ENCODE results near the gene TNFAIP2. TPM values are rescaled to one million over a fixed set of nuclear protein-coding genes. Genes with fewer than 3 reads are reported as not detected.

Gene TNFAIP2
- total and polyA plus RNA-seq, 2 of the 4 experiments (the other 2 are of a cell fraction): 6.3 to 9.6 TPM

DNA sequence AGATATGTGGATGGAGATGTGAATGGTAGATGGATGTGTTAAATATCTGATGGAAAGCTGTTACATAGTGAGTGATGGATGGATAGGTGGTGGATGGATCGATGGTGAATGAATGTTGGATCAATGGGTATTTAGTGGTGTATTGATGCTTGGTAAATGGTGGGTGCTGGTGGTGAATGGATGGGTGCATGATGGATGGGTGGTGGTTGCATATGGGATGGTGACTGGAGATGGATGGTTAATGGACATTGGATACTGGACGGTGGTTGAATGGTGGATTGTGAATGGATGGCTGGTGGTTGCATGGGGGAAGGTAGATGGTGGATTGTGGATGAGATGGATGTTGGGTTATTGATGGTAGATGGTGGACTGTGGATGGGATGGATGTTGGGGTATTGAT, 41.3 kb upstream of the TNFAIP2 start:
- 96 to 100% methylated on average over 1 to 2 of the region's 2 CpGs for WGBS, 2 experiments (ENCODE audit: extremely low coverage in 2 of 2, insufficient read length in 1 of 2)

More for the DNA sequence above, 41.3 kb upstream of the TNFAIP2 start:
- Histone ChIP-seq H2AK9ac (replicated peaks; ENCODE audit: low read depth, low read length, poor library complexity) (no peak overlapping the region), H3K27ac (ENCODE audit: insufficient read depth, low read length) (no peak overlapping the region), H3K4me1 (ENCODE audit: control insufficient read depth, insufficient read depth, low read length) (peaks cover 3% of the 10 kb centered on the region; the same call in 1 of the 2 replicates), H3K56ac (ENCODE audit: extremely low read depth, insufficient read depth, low read length) (no peak overlapping the region), H3K4me2 (ENCODE audit: low read depth, low read length) (no peak overlapping the region), H4K20me1 (ENCODE audit: insufficient read depth, low read length) (no peaks in the 10 kb centered on the region), H3K14ac (replicated peaks; ENCODE audit: low read depth, low read length) (no peak overlapping the region), H3K9me1 (ENCODE audit: insufficient read depth, low read length) (no peaks in the 10 kb centered on the region), H2BK5ac (ENCODE audit: low read depth, low read length, poor library complexity, severe bottlenecking) (no peak overlapping the region), H2BK20ac (ENCODE audit: low read depth, low read length) (no peak overlapping the region), H4K91ac (ENCODE audit: insufficient read depth, low read depth, low read length) (no peak overlapping the region), H2AK5ac (ENCODE audit: low read depth, low read length) (no peak overlapping the region), H3K79me1 (ENCODE audit: low read depth in 1 of 2, low read length in 2 of 2) (no peaks in the 10 kb centered on the region), H2BK15ac (ENCODE audit: low read depth, low read length) (no peak overlapping the region), H4K8ac (ENCODE audit: low read depth in 2 of 2, low read length in 2 of 2) (no peak overlapping the region), H3K9me3 (ENCODE audit: control insufficient read depth, insufficient read depth, low read length) (peaks cover 2% of the 10 kb centered on the region; the same call in 1 of the 2 replicates), H3K23ac (ENCODE audit: low read depth, low read length) (no peak overlapping the region), H3K4ac (ENCODE audit: low read depth, low read length) (no peak overlapping the region), H3K36me3 (ENCODE audit: control insufficient read depth, insufficient read depth, low read length) (no peaks in the 10 kb centered on the region), H3K27me3 (ENCODE audit: control insufficient read depth, insufficient read depth, low read length) (peaks cover 42% of the 10 kb centered on the region), H4K5ac (ENCODE audit: low read depth, low read length) (no peak overlapping the region), H3K9ac (ENCODE audit: low read depth, low read length) (no peak overlapping the region), H3K18ac (ENCODE audit: low read depth, low read length) (no peak overlapping the region), H2AFZ (replicated peaks; ENCODE audit: low read length, poor library complexity) (no peak overlapping the region), H2BK120ac (ENCODE audit: low read depth, low read length) (no peak overlapping the region), H3K4me3 (ENCODE audit: insufficient read depth, low read depth, low read length) (no peak overlapping the region)
- intact Hi-C loops (cut with micrococcal nuclease): no loop called here
- in situ Hi-C loops (cut with MboI; ENCODE audit: low sequenced_read_pairs): no loop called here
- ChIA-PET CTCF (no interaction called here), POLR2A (ENCODE audit: unreplicated experiment) (interaction anchor here (0.5 kb wide), 1 partner anchor 214 kb away, joined by 4 read pairs; no protein-coding TSS in a partner anchor)
- no TSS peak for BruUV-seq (replicated peaks)
- TF ChIP-seq MAFK (IDR thresholded peaks at IDR 0.05; ENCODE audit: low read depth, low read length): no peak
- no peak for TF ChIP-seq RCOR1 (IDR thresholded peaks at IDR 0.05; ENCODE audit: insufficient replicate concordance, low read length)
- TF ChIP-seq RAD21 (IDR thresholded peaks at IDR 0.05; ENCODE audit: low read length): no peak
- TF ChIP-seq, protein P1, sequence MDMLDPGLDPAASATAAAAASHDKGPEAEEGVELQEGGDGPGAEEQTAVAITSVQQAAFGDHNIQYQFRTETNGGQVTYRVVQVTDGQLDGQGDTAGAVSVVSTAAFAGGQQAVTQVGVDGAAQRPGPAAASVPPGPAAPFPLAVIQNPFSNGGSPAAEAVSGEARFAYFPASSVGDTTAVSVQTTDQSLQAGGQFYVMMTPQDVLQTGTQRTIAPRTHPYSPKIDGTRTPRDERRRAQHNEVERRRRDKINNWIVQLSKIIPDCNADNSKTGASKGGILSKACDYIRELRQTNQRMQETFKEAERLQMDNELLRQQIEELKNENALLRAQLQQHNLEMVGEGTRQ (IDR thresholded peaks at IDR 0.05; ENCODE audit: low read depth, low read length): no peak
- no peak for TF ChIP-seq BHLHE40 (IDR thresholded peaks at IDR 0.05; ENCODE audit: low read depth, low read length)
- TF ChIP-seq, protein P2, sequence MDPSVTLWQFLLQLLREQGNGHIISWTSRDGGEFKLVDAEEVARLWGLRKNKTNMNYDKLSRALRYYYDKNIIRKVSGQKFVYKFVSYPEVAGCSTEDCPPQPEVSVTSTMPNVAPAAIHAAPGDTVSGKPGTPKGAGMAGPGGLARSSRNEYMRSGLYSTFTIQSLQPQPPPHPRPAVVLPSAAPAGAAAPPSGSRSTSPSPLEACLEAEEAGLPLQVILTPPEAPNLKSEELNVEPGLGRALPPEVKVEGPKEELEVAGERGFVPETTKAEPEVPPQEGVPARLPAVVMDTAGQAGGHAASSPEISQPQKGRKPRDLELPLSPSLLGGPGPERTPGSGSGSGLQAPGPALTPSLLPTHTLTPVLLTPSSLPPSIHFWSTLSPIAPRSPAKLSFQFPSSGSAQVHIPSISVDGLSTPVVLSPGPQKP (IDR thresholded peaks at IDR 0.05; ENCODE audit: borderline replicate concordance, low read depth, low read length): no peak
- no peak for TF ChIP-seq RFX5 (IDR thresholded peaks at IDR 0.05; ENCODE audit: low read depth, low read length)
- no peak for TF ChIP-seq CEBPB (IDR thresholded peaks at IDR 0.05; ENCODE audit: low read depth, low read length)
- TF ChIP-seq NFE2L2 (IDR thresholded peaks at IDR 0.05; ENCODE audit: low read depth, low read length): no peak
- no peak for TF ChIP-seq FOS (IDR thresholded peaks at IDR 0.05; ENCODE audit: low read depth, low read length)
- no peak for TF ChIP-seq SMC3 (IDR thresholded peaks at IDR 0.05; ENCODE audit: low read depth, low read length)
- TF ChIP-seq, protein P3, sequence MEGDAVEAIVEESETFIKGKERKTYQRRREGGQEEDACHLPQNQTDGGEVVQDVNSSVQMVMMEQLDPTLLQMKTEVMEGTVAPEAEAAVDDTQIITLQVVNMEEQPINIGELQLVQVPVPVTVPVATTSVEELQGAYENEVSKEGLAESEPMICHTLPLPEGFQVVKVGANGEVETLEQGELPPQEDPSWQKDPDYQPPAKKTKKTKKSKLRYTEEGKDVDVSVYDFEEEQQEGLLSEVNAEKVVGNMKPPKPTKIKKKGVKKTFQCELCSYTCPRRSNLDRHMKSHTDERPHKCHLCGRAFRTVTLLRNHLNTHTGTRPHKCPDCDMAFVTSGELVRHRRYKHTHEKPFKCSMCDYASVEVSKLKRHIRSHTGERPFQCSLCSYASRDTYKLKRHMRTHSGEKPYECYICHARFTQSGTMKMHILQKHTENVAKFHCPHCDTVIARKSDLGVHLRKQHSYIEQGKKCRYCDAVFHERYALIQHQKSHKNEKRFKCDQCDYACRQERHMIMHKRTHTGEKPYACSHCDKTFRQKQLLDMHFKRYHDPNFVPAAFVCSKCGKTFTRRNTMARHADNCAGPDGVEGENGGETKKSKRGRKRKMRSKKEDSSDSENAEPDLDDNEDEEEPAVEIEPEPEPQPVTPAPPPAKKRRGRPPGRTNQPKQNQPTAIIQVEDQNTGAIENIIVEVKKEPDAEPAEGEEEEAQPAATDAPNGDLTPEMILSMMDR (conservative IDR thresholded peaks at IDR 0.05; ENCODE audit: low read depth, low read length): no peak
- no peak for TF ChIP-seq MAZ (IDR thresholded peaks at IDR 0.05; ENCODE audit: borderline replicate concordance, low read depth, low read length)
- no peak for TF ChIP-seq MXI1 (IDR thresholded peaks at IDR 0.05; ENCODE audit: borderline replicate concordance, low read depth, low read length)
- no peak for TF ChIP-seq CHD1 (IDR thresholded peaks at IDR 0.05; ENCODE audit: low read depth, low read length)
- TF ChIP-seq POLR2A (IDR thresholded peaks at IDR 0.05; ENCODE audit: low read depth, low read length): no peak
- no peak for ATAC-seq (ENCODE audit: low read depth)
- no peak for DNase-seq
- dilution Hi-C loops (cut with HindIII; ENCODE audit: low sequenced_read_pairs, unreplicated experiment): no loop called here

All from IMR-90 (cell line).